Neuronal stem cell (in vitro differentiated cells): ENCODE results near the gene MMRN1.
A peak's percentile ranks its signal among the peaks of the same experiment; 100 is the strongest.

Experiments
- DNase-seq: peaks from one replicate; pipeline ENCODE4 v3.0.0-alpha.2; 2013; ENCODE audit warnings: low spot score
- H2AFZ ChIP-seq: one replicate; pipeline ENCODE4 v1.6.1; 2013; ENCODE audit warnings: mild to moderate bottlenecking, low read length, inconsistent platforms
- H2AK5ac ChIP-seq: 2 replicates; pipeline ENCODE4 v1.6.1; 2013; ENCODE audit warnings: low read depth, mild to moderate bottlenecking, inconsistent platforms, low read length, moderate library complexity, mixed read lengths
- H2BK120ac ChIP-seq: 2 replicates; pipeline ENCODE4 v1.6.1; 2013; ENCODE audit warnings: low read depth, mild to moderate bottlenecking, inconsistent platforms, low read length, moderate library complexity, mixed read lengths
- H2BK12ac ChIP-seq: one replicate; pipeline ENCODE4 v1.6.1; 2013; ENCODE audit warnings: low read length, inconsistent platforms
- H2BK15ac ChIP-seq: 2 replicates; pipeline ENCODE4 v1.6.1; 2013; ENCODE audit warnings: mild to moderate bottlenecking, low read length, inconsistent platforms, mixed read lengths
- H2BK5ac ChIP-seq: one replicate; pipeline ENCODE4 v1.6.1; 2013; ENCODE audit warnings: inconsistent platforms, mild to moderate bottlenecking, low read length, moderate library complexity
- H3K14ac ChIP-seq: one replicate; pipeline ENCODE4 v1.6.1; 2013; ENCODE audit warnings: low read length, inconsistent platforms
- H3K18ac ChIP-seq: 2 replicates; pipeline ENCODE4 v1.6.1; 2013; ENCODE audit warnings: low read length, inconsistent platforms
- H3K23ac ChIP-seq: 2 replicates; pipeline ENCODE4 v1.6.1; 2013; ENCODE audit warnings: low read depth, mild to moderate bottlenecking, mixed read lengths, low read length, inconsistent platforms; ENCODE audit not compliant: poor library complexity
- H3K27ac ChIP-seq: replicated peaks from 3 replicates; pipeline ENCODE4 v1.5.1; 2013; ENCODE audit warnings: low read length, inconsistent platforms
- H3K27me3 ChIP-seq, 3 experiments: 2 replicates each; pipeline ENCODE4 v1.6.1; 2013; ENCODE audit warnings: low read length in 3 of 3, mild to moderate bottlenecking in 2 of 3, inconsistent platforms in 1 of 3, low read depth in 1 of 3, mixed read lengths in 1 of 3, moderate library complexity in 1 of 3; ENCODE audit not compliant: control insufficient read depth in 3 of 3, insufficient read depth in 3 of 3
- H3K36me3 ChIP-seq, 2 donors: replicated peaks in 1 of 2; 2 replicates each; pipeline ENCODE4 v1.6.1; 2013; ENCODE audit warnings: low read length in 2 of 2; ENCODE audit not compliant: control insufficient read depth in 2 of 2, insufficient read depth in 2 of 2
- H3K4ac ChIP-seq: 2 replicates; pipeline ENCODE4 v1.6.1; 2013; ENCODE audit warnings: inconsistent platforms, mild to moderate bottlenecking, low read length, moderate library complexity
- H3K4me1 ChIP-seq, 2 donors: 1 replicate in 1 of 2; 2 replicates in 1 of 2; pipeline ENCODE4 v1.6.1; 2013; ENCODE audit warnings: low read length in 2 of 2, low read depth in 1 of 2; ENCODE audit not compliant: control insufficient read depth in 2 of 2, insufficient read depth in 1 of 2
- H3K4me2 ChIP-seq: one replicate; pipeline ENCODE4 v1.6.1; 2013; ENCODE audit warnings: mild to moderate bottlenecking, low read length, inconsistent platforms; ENCODE audit not compliant: insufficient read depth, poor library complexity, severe bottlenecking
- H3K4me3 ChIP-seq, 2 donors: 2 replicates each; pipeline ENCODE4 v1.5.1; 2013; ENCODE audit warnings: low read length in 2 of 2, mild to moderate bottlenecking in 2 of 2, inconsistent platforms in 1 of 2, moderate library complexity in 1 of 2
- H3K79me1 ChIP-seq: one replicate; pipeline ENCODE4 v1.6.1; 2013; ENCODE audit warnings: low read depth, mild to moderate bottlenecking, inconsistent platforms, low read length, moderate library complexity
- H3K9ac ChIP-seq: one replicate; pipeline ENCODE4 v1.6.1; 2013; ENCODE audit warnings: mild to moderate bottlenecking, low read depth, low read length, inconsistent platforms; ENCODE audit not compliant: poor library complexity
- H3K9me3 ChIP-seq, 2 donors: replicated peaks in 1 of 2; 2 replicates each; pipeline versions ENCODE3 to v1.6.1; 2013; ENCODE audit warnings: low read length in 2 of 2, mild to moderate bottlenecking in 2 of 2, inconsistent platforms in 1 of 2, low read depth in 1 of 2, mixed read lengths in 1 of 2, moderate library complexity in 1 of 2; ENCODE audit not compliant: control insufficient read depth in 2 of 2, insufficient read depth in 1 of 2
- H4K8ac ChIP-seq: one replicate; pipeline ENCODE4 v1.6.1; 2013; ENCODE audit warnings: low read depth, mild to moderate bottlenecking, inconsistent platforms, low read length, moderate library complexity
- H4K91ac ChIP-seq: one replicate; pipeline ENCODE4 v1.6.1; 2013; ENCODE audit warnings: low read length, low read depth, mild to moderate bottlenecking, inconsistent platforms; ENCODE audit not compliant: poor library complexity
- WGBS, 2 donors: extraction: QIAGEN DNeasy Blood & Tissue Kit; methylation state at CpG; one replicate each; pipeline ENCODE4 v1.1.7; 2013; ENCODE audit warnings: missing lambda C conversion rate in 2 of 2, mixed read lengths in 1 of 2; ENCODE audit not compliant: insufficient read length in 2 of 2, insufficient replicate concordance in 1 of 2; ENCODE audit errors: extremely low coverage in 2 of 2; 5-methylcytosine and 5-hydroxymethylcytosine counted together

Gene MMRN1

DNA sequence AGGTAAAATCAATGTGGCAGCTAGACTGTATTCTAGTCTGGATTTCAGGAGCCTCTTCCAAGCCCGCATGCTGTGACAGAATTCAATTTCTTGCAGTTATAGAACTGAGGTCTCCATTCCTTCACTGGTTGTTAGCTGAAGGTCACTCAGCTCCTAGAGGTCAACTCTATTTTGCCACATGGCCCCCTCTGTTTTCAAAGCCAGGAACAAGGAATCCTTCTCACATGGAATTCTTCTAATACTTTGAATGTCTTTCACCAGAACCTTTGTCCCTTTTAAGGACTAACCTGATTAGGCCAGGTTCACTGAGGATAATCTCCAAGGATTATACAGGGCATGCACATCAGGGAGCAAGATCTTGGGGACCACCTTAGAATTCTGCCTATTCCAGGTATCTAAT is 23.4 kb upstream of the MMRN1 start:
- H3K4ac ChIP-seq = no peak overlapping the region
- no peak overlapping the region for H3K27ac ChIP-seq
- no peaks in the 10 kb centered on the region for H3K27me3 ChIP-seq
- H3K4me1 ChIP-seq = peaks cover 0 to 5% of the 10 kb centered on the region in 2 donors
- H3K18ac ChIP-seq = no peak overlapping the region
- no peak overlapping the region for H2BK15ac ChIP-seq
- H4K8ac ChIP-seq = no peak overlapping the region
- no peak overlapping the region for H3K9ac ChIP-seq
- no peaks in the 10 kb centered on the region for H3K9me3 ChIP-seq
- no peak overlapping the region for H2BK120ac ChIP-seq
- H3K4me3 ChIP-seq = no peak overlapping the region
- H3K14ac ChIP-seq = no peak overlapping the region
- no peaks in the 10 kb centered on the region for H3K36me3 ChIP-seq
- no CpG with 5 or more reads among the region's 1 CpG for WGBS, 2 donors
- H2BK5ac ChIP-seq = no peak overlapping the region
- no peak overlapping the region for H2AK5ac ChIP-seq
- H3K79me1 ChIP-seq = no peaks in the 10 kb centered on the region
- H3K23ac ChIP-seq = no peak overlapping the region
- H2AFZ ChIP-seq = peak overlapping the region; percentile 31
- no peak overlapping the region for H3K4me2 ChIP-seq
- no peak overlapping the region for H2BK12ac ChIP-seq
- H4K91ac ChIP-seq = no peak overlapping the region
- DNase-seq = peak; percentile 26

DNA sequence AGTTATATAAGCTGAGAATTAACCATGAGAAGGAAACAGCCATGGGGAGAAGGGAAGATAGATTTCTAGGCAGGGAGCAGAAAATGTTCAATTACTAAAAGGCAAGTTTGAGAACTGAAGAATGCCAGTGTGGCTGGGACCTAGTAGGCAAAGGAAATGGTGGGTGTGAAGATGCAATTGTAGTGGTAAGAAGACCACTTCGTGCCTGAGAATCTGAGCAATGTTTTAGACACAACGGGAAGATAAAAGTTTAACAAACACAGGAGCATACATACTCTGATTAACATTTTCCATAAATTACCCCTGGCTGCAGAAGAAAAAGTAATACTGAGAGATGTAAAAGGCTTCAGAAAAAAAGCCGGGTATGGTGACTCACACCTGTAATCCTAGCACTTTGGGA is 18.1 kb upstream of the MMRN1 start:
- WGBS, 2 donors = no CpG with 5 or more reads among the region's 3 CpGs
- no peak overlapping the region for H3K4ac ChIP-seq
- H3K18ac ChIP-seq = no peak overlapping the region
- no peaks in the 10 kb centered on the region for H3K9me3 ChIP-seq
- no peak overlapping the region for H3K9ac ChIP-seq
- peaks cover 2 to 10% of the 10 kb centered on the region in 2 donors for H3K4me1 ChIP-seq
- no peaks in the 10 kb centered on the region for H3K79me1 ChIP-seq
- no peak overlapping the region for H4K8ac ChIP-seq
- H4K91ac ChIP-seq = no peak overlapping the region
- H3K27ac ChIP-seq = no peak overlapping the region
- no peak overlapping the region for H2BK120ac ChIP-seq
- DNase-seq = no peak
- H3K4me2 ChIP-seq = no peak overlapping the region
- no peak overlapping the region for H2BK5ac ChIP-seq
- no peak overlapping the region for H2BK15ac ChIP-seq
- H3K14ac ChIP-seq = no peak overlapping the region
- no peaks in the 10 kb centered on the region for H3K27me3 ChIP-seq
- no peak overlapping the region for H3K23ac ChIP-seq
- no peak overlapping the region for H3K4me3 ChIP-seq
- no peak overlapping the region for H2BK12ac ChIP-seq
- no peak overlapping the region for H2AK5ac ChIP-seq
- no peaks in the 10 kb centered on the region for H3K36me3 ChIP-seq
- no peak overlapping the region for H2AFZ ChIP-seq

DNA sequence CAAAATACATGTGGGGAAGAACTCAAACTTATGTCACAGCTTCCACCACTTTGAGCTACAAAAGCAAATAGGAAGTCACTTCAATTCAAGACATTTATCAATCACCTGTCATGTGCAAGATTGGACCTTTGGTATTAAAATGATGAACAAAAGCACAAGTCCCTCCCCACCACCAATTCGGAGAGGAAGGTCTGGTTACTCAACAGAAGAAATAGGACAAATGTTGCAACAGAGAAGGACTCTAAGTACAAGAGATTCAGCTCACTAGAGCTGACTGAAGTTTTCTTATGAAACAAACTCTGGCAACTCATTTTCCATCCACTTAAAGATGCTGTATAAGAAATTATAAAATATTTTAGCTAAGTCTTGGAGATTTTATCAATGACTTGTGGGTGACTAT is 16.0 kb upstream of the MMRN1 start:
- Histone ChIP-seq H3K9ac (no peak overlapping the region), H4K8ac (no peak overlapping the region), H3K79me1 (no peaks in the 10 kb centered on the region), H3K27ac (no peak overlapping the region), H3K4me1 (peaks cover 2 to 18% of the 10 kb centered on the region in 2 donors), H2AFZ (peak overlapping the region; percentile 73), H4K91ac (no peak overlapping the region), H2BK5ac (no peak overlapping the region), H3K9me3 (no peaks in the 10 kb centered on the region), H2BK120ac (no peak overlapping the region), H3K27me3 (no peaks in the 10 kb centered on the region), H3K18ac (no peak overlapping the region), H3K4me3 (peak overlapping the region in 1 of 2 donors; percentile 58), H3K4ac (no peak overlapping the region), H3K36me3 (no peaks in the 10 kb centered on the region), H3K23ac (no peak overlapping the region), H2BK15ac (no peak overlapping the region), H2BK12ac (no peak overlapping the region), H3K4me2 (no peak overlapping the region), H3K14ac (no peak overlapping the region), H2AK5ac (no peak overlapping the region)
- WGBS, 2 donors = no CpG with 5 or more reads among the region's 1 CpG
- no peak for DNase-seq

DNA sequence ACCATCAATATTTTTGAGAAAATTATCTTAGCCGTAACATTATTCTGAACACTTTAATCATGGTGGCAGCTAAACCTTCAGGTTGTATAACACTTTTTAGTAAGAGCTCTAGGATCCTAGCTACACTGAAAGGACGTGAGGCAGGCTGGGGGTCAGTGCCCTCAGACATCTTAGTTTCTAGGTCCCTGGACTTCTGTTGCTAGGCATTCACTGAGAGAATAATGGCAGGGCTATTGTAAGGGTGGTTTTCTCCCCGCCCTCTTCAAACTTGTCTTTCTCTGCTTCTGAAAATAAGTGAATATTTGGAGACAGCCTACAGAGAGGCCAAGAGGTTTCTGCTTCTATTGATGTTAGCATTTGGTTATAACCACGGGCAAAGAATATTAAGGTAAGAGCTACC is 15.4 kb upstream of the MMRN1 start:
- Histone ChIP-seq H2AFZ (peak overlapping the region; percentile 73), H3K14ac (no peak overlapping the region), H3K4me3 (peak overlapping the region in 1 of 2 donors; percentile 58), H2BK5ac (no peak overlapping the region), H3K27ac (no peak overlapping the region), H4K91ac (no peak overlapping the region), H3K9me3 (no peaks in the 10 kb centered on the region), H3K36me3 (no peaks in the 10 kb centered on the region), H3K4me2 (peak overlapping the region; percentile 32), H2BK12ac (no peak overlapping the region), H2BK15ac (no peak overlapping the region), H2AK5ac (no peak overlapping the region), H2BK120ac (no peak overlapping the region), H3K9ac (no peak overlapping the region), H3K4ac (no peak overlapping the region), H4K8ac (no peak overlapping the region), H3K23ac (no peak overlapping the region), H3K79me1 (no peaks in the 10 kb centered on the region), H3K4me1 (peaks cover 2 to 18% of the 10 kb centered on the region in 2 donors), H3K27me3 (no peaks in the 10 kb centered on the region), H3K18ac (no peak overlapping the region)
- peak; percentile 52 for DNase-seq
- no CpG with 5 or more reads among the region's 4 CpGs for WGBS, 2 donors
